ENCODE data around the gene INPPL1.

Gene INPPL1

GRCh38 chr11:72236083-72236697 lies 11.6 kb downstream of the INPPL1 start:
- Histone ChIP-seq H2AFZ (ENCODE audit: low read depth, low read length) (no peak overlapping the region), H3K27me3 (ENCODE audit: low read depth, low read length) (no peaks in the 10 kb centered on the region), H3K36me3 (replicated peaks; ENCODE audit: low read depth, low read length) (peaks cover 67% of the 10 kb centered on the region), H3K9ac (ENCODE audit: low read length) (no peak overlapping the region), H3K4me3 (ENCODE audit: low read length) (no peak overlapping the region), H3K4me1 (ENCODE audit: low read length) (no peaks in the 10 kb centered on the region), H4K20me1 (ENCODE audit: insufficient read depth, low read length) (peaks cover 27% of the 10 kb centered on the region; the same call in 1 of the 2 replicates), H3K4me2 (ENCODE audit: low read length) (no peak overlapping the region), H3K79me2 (ENCODE audit: low read length) (no peaks in the 10 kb centered on the region), H3K9me3 (ENCODE audit: insufficient read depth, low read length) (no peaks in the 10 kb centered on the region), H3K27ac (ENCODE audit: low read length) (no peak overlapping the region)
- TF ChIP-seq EZH2phosphoT487 (IDR thresholded peaks at IDR 0.05; ENCODE audit: low read depth): no peak
- TF ChIP-seq, protein P1, sequence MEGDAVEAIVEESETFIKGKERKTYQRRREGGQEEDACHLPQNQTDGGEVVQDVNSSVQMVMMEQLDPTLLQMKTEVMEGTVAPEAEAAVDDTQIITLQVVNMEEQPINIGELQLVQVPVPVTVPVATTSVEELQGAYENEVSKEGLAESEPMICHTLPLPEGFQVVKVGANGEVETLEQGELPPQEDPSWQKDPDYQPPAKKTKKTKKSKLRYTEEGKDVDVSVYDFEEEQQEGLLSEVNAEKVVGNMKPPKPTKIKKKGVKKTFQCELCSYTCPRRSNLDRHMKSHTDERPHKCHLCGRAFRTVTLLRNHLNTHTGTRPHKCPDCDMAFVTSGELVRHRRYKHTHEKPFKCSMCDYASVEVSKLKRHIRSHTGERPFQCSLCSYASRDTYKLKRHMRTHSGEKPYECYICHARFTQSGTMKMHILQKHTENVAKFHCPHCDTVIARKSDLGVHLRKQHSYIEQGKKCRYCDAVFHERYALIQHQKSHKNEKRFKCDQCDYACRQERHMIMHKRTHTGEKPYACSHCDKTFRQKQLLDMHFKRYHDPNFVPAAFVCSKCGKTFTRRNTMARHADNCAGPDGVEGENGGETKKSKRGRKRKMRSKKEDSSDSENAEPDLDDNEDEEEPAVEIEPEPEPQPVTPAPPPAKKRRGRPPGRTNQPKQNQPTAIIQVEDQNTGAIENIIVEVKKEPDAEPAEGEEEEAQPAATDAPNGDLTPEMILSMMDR (IDR thresholded peaks at IDR 0.05; ENCODE audit: low read depth, low read length): no peak

- no peak overlapping the region for H3K4me2 ChIP-seq (ENCODE audit: low read length)
- no peaks in the 10 kb centered on the region for H3K4me1 ChIP-seq (ENCODE audit: low read length)
- H3K36me3 ChIP-seq (replicated peaks; ENCODE audit: low read depth, low read length): peaks cover 61% of the 10 kb centered on the region
- no peaks in the 10 kb centered on the region for H3K79me2 ChIP-seq (ENCODE audit: low read length)
- H3K27ac ChIP-seq (ENCODE audit: low read length): no peak overlapping the region
- no peak overlapping the region for H3K4me3 ChIP-seq (ENCODE audit: low read length)
- H3K9me3 ChIP-seq (ENCODE audit: insufficient read depth, low read length): no peaks in the 10 kb centered on the region
- H2AFZ ChIP-seq (ENCODE audit: low read depth, low read length): no peak overlapping the region
- no peaks in the 10 kb centered on the region for H3K27me3 ChIP-seq (ENCODE audit: low read depth, low read length)
- H4K20me1 ChIP-seq (ENCODE audit: insufficient read depth, low read length): peaks cover 27% of the 10 kb centered on the region; the same call in 1 of the 2 replicates
- H3K9ac ChIP-seq (ENCODE audit: low read length): no peak overlapping the region
- no peak for TF ChIP-seq EZH2phosphoT487 (IDR thresholded peaks at IDR 0.05; ENCODE audit: low read depth)
- TF ChIP-seq, protein P1 (IDR thresholded peaks at IDR 0.05; ENCODE audit: low read depth, low read length): no peak
These were observed 12.2 kb downstream of the INPPL1 start for GRCh38 chr11:72236774-72237111.

DNA sequence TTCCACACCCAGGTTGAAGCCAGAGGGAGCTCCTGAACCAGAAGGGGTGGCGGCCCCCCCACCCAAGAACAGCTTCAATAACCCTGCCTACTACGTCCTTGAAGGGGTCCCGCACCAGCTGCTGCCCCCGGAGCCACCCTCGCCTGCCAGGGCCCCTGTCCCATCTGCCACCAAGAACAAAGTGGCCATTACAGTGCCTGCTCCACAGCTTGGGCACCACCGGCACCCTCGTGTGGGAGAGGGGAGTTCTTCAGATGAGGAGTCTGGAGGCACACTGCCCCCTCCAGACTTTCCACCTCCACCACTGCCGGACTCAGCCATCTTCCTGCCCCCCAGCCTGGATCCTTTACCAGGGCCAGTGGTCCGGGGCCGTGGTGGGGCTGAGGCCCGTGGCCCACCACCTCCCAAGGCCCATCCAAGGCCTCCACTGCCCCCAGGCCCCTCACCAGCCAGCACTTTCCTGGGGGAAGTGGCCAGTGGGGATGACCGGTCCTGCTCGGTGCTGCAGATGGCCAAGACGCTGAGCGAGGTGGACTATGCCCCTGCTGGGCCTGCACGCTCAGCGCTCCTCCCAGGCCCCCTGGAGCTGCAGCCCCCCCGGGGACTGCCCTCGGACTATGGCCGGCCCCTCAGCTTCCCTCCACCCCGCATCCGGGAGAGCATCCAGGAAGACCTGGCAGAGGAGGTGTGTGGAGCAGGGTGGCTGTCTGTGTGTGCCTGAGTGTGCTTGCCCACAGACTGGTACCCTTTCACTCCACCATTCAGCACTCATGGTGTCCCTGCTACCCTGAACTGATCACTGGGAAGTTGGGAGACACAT lies 12.8 kb downstream of the INPPL1 start:
- Histone ChIP-seq H3K36me3 (replicated peaks; ENCODE audit: low read depth, low read length) (peaks cover 56% of the 10 kb centered on the region), H3K4me3 (ENCODE audit: low read length) (no peak overlapping the region), H3K4me1 (ENCODE audit: low read length) (no peaks in the 10 kb centered on the region), H3K79me2 (ENCODE audit: low read length) (no peaks in the 10 kb centered on the region), H3K27me3 (ENCODE audit: low read depth, low read length) (no peaks in the 10 kb centered on the region), H4K20me1 (ENCODE audit: insufficient read depth, low read length) (peaks cover 27% of the 10 kb centered on the region; the same call in 1 of the 2 replicates), H2AFZ (ENCODE audit: low read depth, low read length) (no peak overlapping the region), H3K9me3 (ENCODE audit: insufficient read depth, low read length) (no peaks in the 10 kb centered on the region), H3K27ac (ENCODE audit: low read length) (no peak overlapping the region), H3K9ac (ENCODE audit: low read length) (no peak overlapping the region), H3K4me2 (ENCODE audit: low read length) (no peak overlapping the region)
- TF ChIP-seq, protein P1 (IDR thresholded peaks at IDR 0.05; ENCODE audit: low read depth, low read length): no peak
- no peak for TF ChIP-seq EZH2phosphoT487 (IDR thresholded peaks at IDR 0.05; ENCODE audit: low read depth)

- no peaks in the 10 kb centered on the region for H3K4me1 ChIP-seq (ENCODE audit: low read length)
- no peaks in the 10 kb centered on the region for H3K79me2 ChIP-seq (ENCODE audit: low read length)
- H3K27ac ChIP-seq (ENCODE audit: low read length): no peak overlapping the region
- H3K4me2 ChIP-seq (ENCODE audit: low read length): no peak overlapping the region
- H4K20me1 ChIP-seq (ENCODE audit: insufficient read depth, low read length): peaks cover 27% of the 10 kb centered on the region; the same call in 1 of the 2 replicates
- H2AFZ ChIP-seq (ENCODE audit: low read depth, low read length): no peak overlapping the region
- no peaks in the 10 kb centered on the region for H3K9me3 ChIP-seq (ENCODE audit: insufficient read depth, low read length)
- H3K27me3 ChIP-seq (ENCODE audit: low read depth, low read length): no peaks in the 10 kb centered on the region
- H3K9ac ChIP-seq (ENCODE audit: low read length): no peak overlapping the region
- H3K36me3 ChIP-seq (replicated peaks; ENCODE audit: low read depth, low read length): peaks cover 48% of the 10 kb centered on the region
- TF ChIP-seq, protein P1 (IDR thresholded peaks at IDR 0.05; ENCODE audit: low read depth, low read length): peak; percentile 84
- TF ChIP-seq EZH2phosphoT487 (IDR thresholded peaks at IDR 0.05; ENCODE audit: low read depth): no peak
- H3K4me3 ChIP-seq (ENCODE audit: low read length): no peak overlapping the region
These were observed 13.5 kb downstream of the INPPL1 start for GRCh38 chr11:72238040-72238450.
